Ovary (tissue), 9 donors: ENCODE results near the gene NDFIP2. TPM values are rescaled to one million over a fixed set of nuclear protein-coding genes. Genes with fewer than 3 reads are reported as not detected.

Experiments used
- DNase-seq, 5 donors: peaks; one replicate each; pipeline ENCODE4 v3.0.0-alpha.2; 2019 to 2020
- H3K27ac ChIP-seq, 2 donors: fragments of 200-600 bp; one replicate each; pipeline versions ENCODE4 v1.5.1 to v1.8.0; 2019 to 2022
- H3K27me3 ChIP-seq: fragments of 200-600 bp; one replicate; pipeline ENCODE4 v1.8.0; 2022
- H3K36me3 ChIP-seq: fragments of 200-600 bp; sonication (generic); one replicate; pipeline ENCODE4 v1.5.1; 2019
- H3K4me1 ChIP-seq: one replicate; pipeline ENCODE4 v1.8.1; 2013; ENCODE audit warnings: mild to moderate bottlenecking, moderate library complexity; ENCODE audit not compliant: insufficient read depth
- H3K4me3 ChIP-seq: fragments of 200-600 bp; sonication (generic); one replicate; pipeline ENCODE4 v1.5.1; 2017
- H3K9me3 ChIP-seq, 2 donors: fragments of 200-600 bp in 1 of 2; sonication (generic) in 1 of 2; one replicate each; pipeline versions ENCODE4 v1.5.1 to v1.8.1; 2013 to 2019; ENCODE audit warnings: mild to moderate bottlenecking in 1 of 2, moderate library complexity in 1 of 2
- CTCF ChIP-seq, 3 donors: fragments of 450-650 bp in 2 of 3; fragments of 200-600 bp in 1 of 3; IDR thresholded peaks; one replicate each; pipeline versions ENCODE4 v1.5.1 to v1.8.0; 2016 to 2022; ENCODE audit warnings: antibody characterized with exemption in 3 of 3, mild to moderate bottlenecking in 1 of 3
- EP300 ChIP-seq: sonication (generic); formaldehyde crosslinking; IDR thresholded peaks from one replicate; pipeline ENCODE4 v1.6.1; 2017; ENCODE audit warnings: antibody characterized with exemption
- POLR2A ChIP-seq: fragments of 450-650 bp; IDR thresholded peaks from one replicate; pipeline ENCODE4 v1.6.1; 2017; ENCODE audit warnings: antibody characterized with exemption, mild to moderate bottlenecking, moderate library complexity
- WGBS, 3 donors: extraction: QIAGEN DNeasy Blood & Tissue Kit in 1 of 3; methylation state at CpG; one replicate each; pipeline versions ENCODE4 v1.1.5 to v1.1.7; 2013 to 2017; 5-methylcytosine and 5-hydroxymethylcytosine counted together
- intact Hi-C, 4 donors: fragments of 100-400 bp; cut with DNase I; formaldehyde crosslinking; loops; one replicate each; pipeline versions ENCODE4 v1.11.0 to v1.15.1; 2022 to 2023
- polyA plus RNA-seq, 2 donors: library from polyadenylated mRNA; stranded (reverse); fragments of 200-250 nt in 1 of 2; fragments of 350-450 nt in 1 of 2; fragmentation: Illumina TruSeq in 1 of 2; extraction: RNeasy Lipid Tissue Mini Kit (QIAGEN cat#74804) in 1 of 2; gene quantifications; one replicate each; pipeline ENCODE4 v1.2.3, GENCODE V29; 2013 to 2014
- total RNA-seq, 7 donors: library from RNA; depleted of rRNA in 2 of 7; stranded (reverse); fragments of >200 nt in 2 of 7; fragmentation: NEBNext Ultra II Directional in 3 of 7; extraction: Animal tissue kit (Norgen Biotek cat#: 25700) in 3 of 7; gene quantifications; one replicate each; pipeline versions ENCODE4 v1.1.0 to v1.2.4, GENCODE V29; 2016 to 2023
- donor health status: DM: no; HTN: no; CAD: no; lungs with moderate emphysema.
- donor health status: DM: no; HTN: no; CAD: no.
- donor health status: Bipolar disorder and iron deficiency.
- donor health status: DM: yes; HTN: yes; CAD: no.
- donor health status: DM: no; HTN: no; CAD: no.
- donor health status: DM: yes; HTN: yes; CAD: no.

NDFIP2 gene
- total and polyA plus RNA-seq, 9 donors, result 5.9 to 20.4 (median 15.5) TPM

- no peaks in the 10 kb centered on the region for H3K36me3 ChIP-seq
- DNase-seq, result no peak
Observed at GRCh38 chr13:79508224-79508961, 27.4 kb downstream of the NDFIP2 start.

GRCh38 chr13:79511611-79512010 is 30.7 kb downstream of the NDFIP2 start:
- no peaks in the 10 kb centered on the region for H3K9me3 ChIP-seq
- TF ChIP-seq CTCF (IDR thresholded peaks at IDR 0.05) (no peak), EP300 (no peak), POLR2A (no peak)
- no peaks in the 10 kb centered on the region for H3K27me3 ChIP-seq
- DNase-seq, result no peak
- peaks cover 2% of the 10 kb centered on the region for H3K4me1 ChIP-seq
- intact Hi-C loops, result no loop called here
- WGBS, 3 donors, result 86 to 98% (median 89%) methylated on average over 2 of the region's 2 CpGs
- H3K36me3 ChIP-seq, result no peaks in the 10 kb centered on the region
- no peak overlapping the region for H3K27ac ChIP-seq
- no peak overlapping the region for H3K4me3 ChIP-seq

More at GRCh38 chr13:79508224-79508961, 27.4 kb downstream of the NDFIP2 start:
- Histone ChIP-seq H3K27ac (no peak overlapping the region), H3K27me3 (no peaks in the 10 kb centered on the region), H3K9me3 (no peaks in the 10 kb centered on the region), H3K4me1 (peaks cover 3% of the 10 kb centered on the region), H3K4me3 (no peak overlapping the region)
- TF ChIP-seq CTCF (IDR thresholded peaks at IDR 0.05), result no peak
- TF ChIP-seq POLR2A, result no peak
- TF ChIP-seq EP300, result no peak
- intact Hi-C loops, result no loop called here
- 62 to 74% (median 73%) methylated on average over 6 of the region's 6 CpGs for WGBS, 3 donors

GRCh38 chr13:79512950-79513349 is 32.0 kb downstream of the NDFIP2 start:
- Histone ChIP-seq H3K27ac (no peak overlapping the region), H3K27me3 (no peaks in the 10 kb centered on the region), H3K4me3 (no peak overlapping the region), H3K36me3 (no peaks in the 10 kb centered on the region), H3K9me3 (no peaks in the 10 kb centered on the region), H3K4me1 (peaks cover 2% of the 10 kb centered on the region)
- intact Hi-C loops, result no loop called here
- no peak for DNase-seq
- TF ChIP-seq EP300 (no peak), POLR2A (no peak), CTCF (IDR thresholded peaks at IDR 0.05) (no peak)

- TF ChIP-seq EP300 (no peak), POLR2A (no peak), CTCF (IDR thresholded peaks at IDR 0.05) (no peak)
- DNase-seq, result no peak
- no peak overlapping the region for H3K4me3 ChIP-seq
- no peaks in the 10 kb centered on the region for H3K36me3 ChIP-seq
- H3K27me3 ChIP-seq, result no peaks in the 10 kb centered on the region
- H3K27ac ChIP-seq, result no peak overlapping the region
- no peaks in the 10 kb centered on the region for H3K4me1 ChIP-seq
- intact Hi-C loops, result no loop called here
- H3K9me3 ChIP-seq, result no peaks in the 10 kb centered on the region
Observed at GRCh38 chr13:79516595-79516994, 35.6 kb downstream of the NDFIP2 start.
